ENCODE measurements around the gene CHN2.

Gene CHN2

GRCh38 chr7:29300026-29300480 lies 105.5 kb downstream of the CHN2 start:
- Histone ChIP-seq H3K27me3 (ENCODE audit: low read length) (no peaks in the 10 kb centered on the region), H2AFZ (ENCODE audit: low read depth, low read length, severe bottlenecking) (no peak overlapping the region), H3K79me2 (ENCODE audit: insufficient read depth, low read length) (no peaks in the 10 kb centered on the region), H3K4me3 (ENCODE audit: insufficient read depth, low read length, poor library complexity, severe bottlenecking) (no peak overlapping the region), H3K27ac (ENCODE audit: low read depth, low read length) (no peak overlapping the region), H3K9me3 (ENCODE audit: insufficient read depth, low read length) (no peaks in the 10 kb centered on the region), H4K20me1 (ENCODE audit: low read depth, low read length) (no peaks in the 10 kb centered on the region), H3K4me2 (ENCODE audit: low read depth, low read length, poor library complexity, severe bottlenecking) (no peak overlapping the region), H3K36me3 (ENCODE audit: low read length) (no peaks in the 10 kb centered on the region), H3K9ac (ENCODE audit: low read length) (no peak overlapping the region), H3K9me2 (replicated peaks; ENCODE audit: insufficient read depth, low read length) (no peaks in the 10 kb centered on the region), H3F3A (ENCODE audit: insufficient read depth) (0 out of 2 replicates have a peak, but pooled peaks cover 3% of the 10 kb centered on the region)
- no peak for TF ChIP-seq EZH2phosphoT487 (conservative IDR thresholded peaks at IDR 0.05; ENCODE audit: low read length)
- TF ChIP-seq, protein P1, sequence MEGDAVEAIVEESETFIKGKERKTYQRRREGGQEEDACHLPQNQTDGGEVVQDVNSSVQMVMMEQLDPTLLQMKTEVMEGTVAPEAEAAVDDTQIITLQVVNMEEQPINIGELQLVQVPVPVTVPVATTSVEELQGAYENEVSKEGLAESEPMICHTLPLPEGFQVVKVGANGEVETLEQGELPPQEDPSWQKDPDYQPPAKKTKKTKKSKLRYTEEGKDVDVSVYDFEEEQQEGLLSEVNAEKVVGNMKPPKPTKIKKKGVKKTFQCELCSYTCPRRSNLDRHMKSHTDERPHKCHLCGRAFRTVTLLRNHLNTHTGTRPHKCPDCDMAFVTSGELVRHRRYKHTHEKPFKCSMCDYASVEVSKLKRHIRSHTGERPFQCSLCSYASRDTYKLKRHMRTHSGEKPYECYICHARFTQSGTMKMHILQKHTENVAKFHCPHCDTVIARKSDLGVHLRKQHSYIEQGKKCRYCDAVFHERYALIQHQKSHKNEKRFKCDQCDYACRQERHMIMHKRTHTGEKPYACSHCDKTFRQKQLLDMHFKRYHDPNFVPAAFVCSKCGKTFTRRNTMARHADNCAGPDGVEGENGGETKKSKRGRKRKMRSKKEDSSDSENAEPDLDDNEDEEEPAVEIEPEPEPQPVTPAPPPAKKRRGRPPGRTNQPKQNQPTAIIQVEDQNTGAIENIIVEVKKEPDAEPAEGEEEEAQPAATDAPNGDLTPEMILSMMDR (IDR thresholded peaks at IDR 0.05; ENCODE audit: insufficient read depth, low read length, poor library complexity, severe bottlenecking), result no peak

DNA sequence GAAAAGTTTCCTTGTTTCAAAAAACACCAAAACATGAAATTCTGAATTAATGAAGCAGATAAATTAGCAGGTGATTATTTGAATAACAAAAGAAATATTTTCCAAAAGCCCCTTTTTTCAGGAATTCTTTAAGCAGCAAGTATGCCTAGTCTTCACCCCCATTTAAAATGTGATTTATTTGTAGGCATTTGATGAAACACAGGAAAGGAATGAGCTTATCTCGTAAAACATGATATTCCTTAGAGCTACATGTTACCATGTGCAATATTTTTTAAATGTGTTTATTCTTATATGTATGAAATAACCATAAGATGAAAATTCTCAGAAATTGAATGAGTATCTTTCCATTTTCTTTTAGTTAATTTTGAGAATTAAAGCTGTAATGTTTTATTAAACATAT lies 106.1 kb downstream of the CHN2 start:
- H3K27ac ChIP-seq (ENCODE audit: low read depth, low read length), result no peak overlapping the region
- no peaks in the 10 kb centered on the region for H3K9me3 ChIP-seq (ENCODE audit: insufficient read depth, low read length)
- no peak overlapping the region for H3K9ac ChIP-seq (ENCODE audit: low read length)
- H3F3A ChIP-seq (ENCODE audit: insufficient read depth), result 0 out of 2 replicates have a peak, but pooled peaks cover 3% of the 10 kb centered on the region
- TF ChIP-seq, protein P1 (IDR thresholded peaks at IDR 0.05; ENCODE audit: insufficient read depth, low read length, poor library complexity, severe bottlenecking), result no peak
- no peak for TF ChIP-seq EZH2phosphoT487 (conservative IDR thresholded peaks at IDR 0.05; ENCODE audit: low read length)
- H3K9me2 ChIP-seq (replicated peaks; ENCODE audit: insufficient read depth, low read length), result no peaks in the 10 kb centered on the region
- no peaks in the 10 kb centered on the region for H3K27me3 ChIP-seq (ENCODE audit: low read length)
- H2AFZ ChIP-seq (ENCODE audit: low read depth, low read length, severe bottlenecking), result no peak overlapping the region
- H3K79me2 ChIP-seq (ENCODE audit: insufficient read depth, low read length), result no peaks in the 10 kb centered on the region
- no peak overlapping the region for H3K4me3 ChIP-seq (ENCODE audit: insufficient read depth, low read length, poor library complexity, severe bottlenecking)
- no peaks in the 10 kb centered on the region for H3K36me3 ChIP-seq (ENCODE audit: low read length)
- no peak overlapping the region for H3K4me2 ChIP-seq (ENCODE audit: low read depth, low read length, poor library complexity, severe bottlenecking)
- no peaks in the 10 kb centered on the region for H4K20me1 ChIP-seq (ENCODE audit: low read depth, low read length)

DNA sequence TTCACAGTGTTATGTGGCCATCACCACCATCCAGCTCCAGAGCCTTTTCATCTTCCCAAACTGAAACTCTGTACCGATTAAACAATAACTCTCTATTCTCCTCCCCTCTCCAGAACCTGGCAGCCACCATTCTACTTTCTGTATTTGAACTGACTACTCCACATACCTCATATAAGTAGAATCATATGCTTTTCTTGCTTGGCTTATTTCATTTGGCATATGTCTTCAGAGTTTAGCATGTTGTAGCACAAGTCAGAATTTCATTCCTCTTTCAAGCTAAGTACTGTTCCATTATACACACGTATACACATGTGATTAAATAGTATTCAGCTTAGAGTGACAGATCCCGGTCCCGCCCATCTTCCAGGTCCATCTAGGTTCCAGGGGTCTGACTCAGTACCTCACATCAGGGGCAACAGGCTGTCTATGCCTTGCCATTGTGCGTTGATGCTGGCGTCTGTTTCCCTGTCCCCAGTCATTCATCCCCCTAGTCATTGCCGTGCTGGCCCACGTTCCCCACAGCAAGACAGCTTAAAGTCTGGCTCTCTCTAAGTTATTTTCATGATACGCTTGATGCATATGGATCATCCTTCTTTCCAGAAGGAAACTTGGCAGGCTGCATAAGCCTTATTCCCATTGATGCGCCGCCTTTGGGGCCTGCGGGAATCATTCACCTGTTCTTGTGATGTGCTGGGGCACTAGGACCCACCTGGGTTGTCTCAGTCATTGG lies 108.3 kb downstream of the CHN2 start:
- Histone ChIP-seq H3K36me3 (ENCODE audit: low read length) (no peaks in the 10 kb centered on the region), H3K9me3 (ENCODE audit: insufficient read depth, low read length) (no peaks in the 10 kb centered on the region), H3K9ac (ENCODE audit: low read length) (no peak overlapping the region), H3K4me3 (ENCODE audit: insufficient read depth, low read length, poor library complexity, severe bottlenecking) (no peak overlapping the region), H3F3A (ENCODE audit: insufficient read depth) (0 out of 2 replicates have a peak, but pooled peaks cover 3% of the 10 kb centered on the region), H3K9me2 (replicated peaks; ENCODE audit: insufficient read depth, low read length) (no peaks in the 10 kb centered on the region), H2AFZ (ENCODE audit: low read depth, low read length, severe bottlenecking) (no peak overlapping the region), H3K4me2 (ENCODE audit: low read depth, low read length, poor library complexity, severe bottlenecking) (no peak overlapping the region), H3K79me2 (ENCODE audit: insufficient read depth, low read length) (no peaks in the 10 kb centered on the region), H3K27ac (ENCODE audit: low read depth, low read length) (no peak overlapping the region), H4K20me1 (ENCODE audit: low read depth, low read length) (no peaks in the 10 kb centered on the region), H3K27me3 (ENCODE audit: low read length) (no peaks in the 10 kb centered on the region)
- no peak for TF ChIP-seq EZH2phosphoT487 (conservative IDR thresholded peaks at IDR 0.05; ENCODE audit: low read length)
- TF ChIP-seq, protein P1 (IDR thresholded peaks at IDR 0.05; ENCODE audit: insufficient read depth, low read length, poor library complexity, severe bottlenecking), result no peak
